ENCODE data around the gene IL1R2.

Gene IL1R2

GRCh38 chr2:101991721-101992145, at the start of gene IL1R2:
Gene IL1R2, plus strand, starts transcription at chr2:101991960. Its CDS starts 16,616 bp downstream, at chr2:102008576.
- no peak for DNase-seq

DNA sequence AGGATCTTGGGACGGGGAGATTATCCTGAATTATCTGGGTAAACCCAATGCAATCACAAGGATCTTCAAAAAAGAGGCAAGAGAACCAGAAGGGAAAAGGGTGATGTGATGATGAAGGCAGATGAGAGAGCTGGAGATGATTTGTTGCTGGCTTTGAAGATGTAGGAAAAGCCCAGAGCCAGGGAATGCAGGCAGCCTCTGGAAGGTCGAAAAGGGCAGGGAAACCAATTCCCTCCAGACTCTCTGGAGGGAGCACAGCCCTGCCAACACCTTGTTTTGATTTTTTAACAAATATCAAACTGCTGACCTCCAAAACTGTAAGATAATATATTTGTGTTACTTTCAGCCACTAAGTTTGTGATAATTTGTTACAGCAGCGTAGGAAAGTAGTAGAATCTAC, 48.9 kb upstream of the IL1R2 start:
- no peak for DNase-seq

DNA sequence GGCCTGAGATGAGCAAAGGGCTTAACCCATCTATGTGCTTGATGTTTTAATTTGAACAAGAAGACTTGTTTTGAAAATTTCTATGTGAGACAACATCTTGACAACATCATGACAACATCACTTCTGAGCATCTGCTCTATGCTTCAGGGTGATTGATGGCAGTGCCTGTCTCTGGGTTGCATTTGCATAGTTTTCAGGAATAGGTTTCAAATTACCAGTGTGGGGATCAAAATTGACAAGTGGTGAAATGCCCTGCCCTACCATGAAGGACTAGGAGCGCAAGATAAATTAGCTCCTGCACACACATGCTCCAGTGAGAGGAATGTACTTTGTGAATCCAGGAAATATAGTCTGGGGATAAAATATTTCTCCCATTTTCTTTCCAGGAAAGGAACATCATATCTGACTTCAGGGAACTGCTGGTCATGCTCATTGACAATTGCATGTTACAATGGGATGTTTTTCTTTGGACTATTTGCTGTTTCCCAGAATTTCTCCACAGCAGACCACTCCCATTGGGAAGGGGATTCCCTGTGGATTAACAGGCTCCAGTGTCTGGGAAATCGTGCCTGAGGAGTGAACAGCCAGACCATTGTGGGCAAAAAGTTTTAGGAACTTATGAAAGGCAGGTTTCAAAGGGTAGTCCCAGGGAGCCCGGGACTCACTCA, 45.3 kb upstream of the IL1R2 start:
- DNase-seq = no peak

GRCh38 chr2:101947374-101947773, 44.4 kb upstream of the IL1R2 start:
- no peak for DNase-seq

DNA sequence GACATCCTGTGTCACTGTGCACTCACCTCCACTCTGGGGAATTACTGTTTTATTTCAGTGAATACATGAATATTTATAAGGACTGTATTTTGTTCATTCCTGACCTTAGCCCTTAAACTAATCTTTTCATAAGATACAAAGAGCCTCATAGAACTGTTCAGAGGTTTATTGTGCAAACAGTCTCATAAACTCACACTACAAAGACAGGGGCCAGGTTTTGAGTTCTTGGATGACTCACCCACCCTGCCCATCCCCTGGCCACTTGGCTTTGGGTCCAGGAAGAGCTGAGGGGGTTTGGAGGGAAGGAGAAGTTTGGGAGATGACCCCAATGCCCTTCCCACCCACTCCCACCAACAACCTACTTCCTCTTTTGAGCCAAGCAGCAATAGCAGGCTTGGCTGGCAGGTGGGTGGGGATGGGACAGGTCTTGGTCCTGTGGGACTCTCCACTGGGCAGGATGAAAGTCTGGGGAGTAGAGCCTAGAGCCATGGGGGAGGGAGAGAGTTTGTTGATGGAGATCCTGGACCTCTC, 43.1 kb upstream of the IL1R2 start:
- DNase-seq = no peak

DNA sequence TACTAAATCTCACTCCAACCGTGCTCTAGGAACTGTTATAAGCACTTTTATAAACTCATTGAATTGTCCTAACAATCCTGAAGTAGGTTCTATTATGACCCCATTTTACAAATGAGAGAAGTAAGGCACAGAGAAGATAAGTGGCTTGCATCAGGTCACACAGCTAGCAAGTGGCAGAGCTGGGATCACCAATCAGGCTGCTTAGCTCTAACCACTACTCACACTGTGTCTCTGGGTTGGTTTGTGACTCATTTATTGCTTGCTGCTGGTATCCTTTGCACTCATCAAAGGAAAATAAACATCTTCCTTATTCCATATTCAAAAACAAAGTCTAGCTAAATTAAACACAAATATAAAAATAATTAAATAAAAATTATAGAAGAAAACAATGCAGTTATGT, 42.5 kb upstream of the IL1R2 start:
- no peak for DNase-seq

DNA sequence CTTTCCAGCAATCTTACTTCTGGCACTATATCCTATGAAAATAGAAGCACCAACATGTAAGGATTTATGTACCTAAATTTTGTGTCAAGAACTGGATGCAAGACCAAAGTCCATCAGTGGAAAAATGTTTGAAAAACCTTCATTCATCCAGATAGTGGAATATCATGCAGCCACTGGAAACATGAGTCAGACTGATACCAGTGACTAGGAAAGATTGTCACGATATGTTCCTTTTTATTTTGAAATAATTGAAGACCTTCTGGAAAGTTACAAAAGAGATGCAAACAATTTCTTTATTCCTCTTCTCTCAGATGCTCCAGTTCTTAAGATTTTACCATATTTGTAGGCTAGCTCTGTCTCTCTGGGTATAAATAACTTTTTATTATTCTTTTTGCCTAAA, 40.5 kb upstream of the IL1R2 start:
- DNase-seq = no peak

- DNase-seq = no peak
Observed at GRCh38 chr2:101952551-101952950, 39.2 kb upstream of the IL1R2 start.

DNA sequence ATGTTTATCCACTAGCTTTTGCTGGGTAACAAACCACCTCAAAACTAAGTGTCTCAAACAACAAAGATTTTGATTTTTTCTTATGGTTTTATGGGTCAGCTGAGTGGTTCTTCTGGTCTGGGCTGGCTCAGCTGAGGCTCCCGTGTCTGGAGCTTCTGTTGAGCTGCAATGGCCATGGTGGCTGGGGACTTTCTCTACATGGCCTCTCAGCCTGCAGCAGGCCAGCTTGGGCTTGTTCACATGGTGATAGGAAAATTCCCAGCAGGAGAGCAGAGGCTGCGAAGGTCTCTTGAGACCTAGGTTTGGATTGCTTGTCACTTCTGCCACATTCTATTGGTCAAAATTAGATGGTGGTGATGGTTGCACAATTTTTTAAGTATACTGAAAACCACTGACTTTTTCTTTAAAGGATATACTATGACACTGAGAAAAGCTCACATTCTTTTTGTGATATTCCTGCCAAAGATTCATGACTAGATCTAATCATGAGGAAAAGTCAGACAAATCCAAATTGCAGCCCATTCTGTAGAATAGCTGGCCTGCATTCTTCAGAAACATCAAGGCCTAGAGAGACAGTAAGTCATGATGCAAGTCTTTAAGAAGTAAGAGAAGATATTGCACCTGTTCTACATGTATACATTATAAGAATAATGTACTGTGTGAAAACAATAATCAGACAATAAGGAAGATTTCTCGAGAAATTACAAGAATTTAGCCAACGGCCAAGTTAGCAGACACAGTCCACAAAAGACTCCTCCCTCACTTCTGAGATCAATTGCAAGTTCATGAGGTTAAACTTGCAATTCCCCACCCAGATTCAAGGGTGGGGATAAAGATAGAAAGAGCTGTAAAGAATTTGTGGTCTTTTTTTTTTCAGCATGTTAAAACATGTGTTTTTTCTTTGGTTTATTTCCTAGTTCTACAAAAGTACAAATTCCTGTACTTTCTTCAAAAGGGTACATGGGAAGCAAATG, 35.0 kb upstream of the IL1R2 start:
- no peak for DNase-seq

- DNase-seq = no peak
Observed at GRCh38 chr2:101958061-101958460, 33.7 kb upstream of the IL1R2 start.

DNA sequence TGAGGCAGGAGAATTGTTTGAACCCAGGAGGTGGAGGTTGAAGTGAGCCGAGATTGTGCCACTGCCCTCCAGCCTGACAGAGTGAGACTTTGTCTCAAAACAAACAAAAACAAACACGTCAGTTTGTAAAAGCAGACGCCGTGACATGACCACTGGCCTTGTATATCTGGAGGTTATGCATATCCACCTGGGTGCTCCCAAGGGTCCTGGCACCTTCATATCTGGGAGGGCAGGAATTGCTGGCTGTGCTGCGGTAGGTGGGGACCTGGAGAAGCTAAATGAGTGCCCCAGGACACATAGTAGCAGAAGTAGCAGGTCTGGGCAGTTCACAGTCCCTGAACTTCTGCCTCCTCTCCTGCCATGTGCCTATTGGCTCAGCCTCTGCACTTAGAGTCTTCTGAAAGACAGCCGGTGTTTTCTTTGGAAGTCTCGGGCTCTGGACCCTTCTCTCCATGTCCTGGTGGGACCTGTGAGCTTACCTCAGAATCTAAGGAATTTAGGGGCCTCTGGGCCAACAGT, 30.9 kb upstream of the IL1R2 start:
- no peak for DNase-seq

DNA sequence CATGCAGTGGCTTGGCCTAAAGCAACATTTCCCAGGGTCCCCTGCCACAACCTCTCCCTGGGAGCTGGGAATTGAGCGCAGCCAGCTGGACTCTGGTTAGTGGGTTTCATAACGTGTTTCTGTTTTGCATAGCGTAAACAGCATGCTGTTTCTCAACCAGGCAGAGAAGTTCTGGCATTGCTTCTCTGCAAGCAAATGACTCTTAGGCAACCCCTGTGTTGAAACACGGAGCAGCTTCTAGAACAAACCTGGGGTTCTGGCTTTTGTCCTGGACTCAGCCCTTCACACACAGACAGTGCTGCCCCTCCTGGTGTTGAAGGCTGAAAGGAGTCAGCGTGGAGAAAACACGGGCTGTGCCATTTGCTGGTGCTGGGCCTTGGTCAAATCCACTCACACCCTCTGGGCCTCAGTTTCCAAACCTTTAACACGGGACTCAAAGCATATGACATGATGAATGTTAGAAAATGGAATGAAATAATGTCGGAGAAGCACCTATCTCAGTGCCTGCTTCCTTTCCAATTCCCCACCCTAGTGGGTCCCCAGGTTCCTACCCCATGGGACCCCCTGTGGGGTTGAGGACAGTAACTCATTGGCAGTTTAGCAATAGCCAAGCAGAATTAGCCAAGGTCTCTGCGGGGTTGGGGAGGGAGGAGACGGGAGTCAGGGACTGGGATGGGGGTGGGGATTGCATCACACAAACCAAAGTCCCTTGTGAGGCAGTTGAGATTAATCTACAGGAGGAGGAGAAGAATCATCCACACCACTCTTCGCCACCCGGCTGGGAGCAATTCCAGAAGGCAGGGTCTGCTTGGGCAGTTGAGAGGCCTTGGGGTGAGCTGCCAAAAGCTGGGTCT, 30.2 kb upstream of the IL1R2 start:
- no peak for DNase-seq

DNA sequence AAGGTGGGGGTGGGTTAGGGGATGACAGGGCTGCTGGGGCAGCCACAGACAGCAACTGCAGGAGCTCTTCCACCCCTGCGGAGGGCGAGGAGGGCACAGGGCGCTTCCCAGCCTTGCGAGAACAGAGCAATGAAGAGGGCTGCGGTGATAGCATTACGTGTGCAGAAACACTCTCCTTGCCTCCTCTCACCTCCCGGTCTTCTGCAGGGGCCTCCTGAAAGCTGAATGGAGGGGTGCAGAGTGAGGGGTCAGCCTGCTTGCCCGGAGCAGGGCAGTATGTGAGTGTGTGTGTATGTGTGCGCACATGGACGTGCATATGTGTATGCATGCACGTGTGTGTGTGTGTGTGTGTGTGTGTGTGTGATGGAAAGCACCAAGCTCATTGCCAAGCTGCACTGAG, 29.5 kb upstream of the IL1R2 start:
- DNase-seq = no peak

DNA sequence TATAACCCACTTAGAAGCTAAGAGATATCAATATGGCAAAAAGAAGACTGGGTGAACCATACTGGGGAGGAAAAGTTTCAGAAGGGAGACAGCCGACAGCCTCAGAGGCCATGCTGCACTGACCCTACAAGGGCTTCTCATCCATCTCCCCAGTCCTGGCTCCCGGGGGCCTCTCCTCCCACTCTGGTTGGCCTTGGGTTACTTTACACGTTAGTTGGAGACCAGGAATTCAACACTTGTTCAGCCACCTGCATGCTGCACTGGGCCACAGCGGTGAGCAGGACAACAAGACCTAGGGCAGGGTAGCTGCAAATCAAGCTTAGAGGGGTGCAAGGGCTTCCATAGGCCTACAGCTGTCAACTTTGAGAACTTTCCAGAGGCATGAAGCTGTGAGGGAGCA, 28.6 kb upstream of the IL1R2 start:
- no peak for DNase-seq

DNA sequence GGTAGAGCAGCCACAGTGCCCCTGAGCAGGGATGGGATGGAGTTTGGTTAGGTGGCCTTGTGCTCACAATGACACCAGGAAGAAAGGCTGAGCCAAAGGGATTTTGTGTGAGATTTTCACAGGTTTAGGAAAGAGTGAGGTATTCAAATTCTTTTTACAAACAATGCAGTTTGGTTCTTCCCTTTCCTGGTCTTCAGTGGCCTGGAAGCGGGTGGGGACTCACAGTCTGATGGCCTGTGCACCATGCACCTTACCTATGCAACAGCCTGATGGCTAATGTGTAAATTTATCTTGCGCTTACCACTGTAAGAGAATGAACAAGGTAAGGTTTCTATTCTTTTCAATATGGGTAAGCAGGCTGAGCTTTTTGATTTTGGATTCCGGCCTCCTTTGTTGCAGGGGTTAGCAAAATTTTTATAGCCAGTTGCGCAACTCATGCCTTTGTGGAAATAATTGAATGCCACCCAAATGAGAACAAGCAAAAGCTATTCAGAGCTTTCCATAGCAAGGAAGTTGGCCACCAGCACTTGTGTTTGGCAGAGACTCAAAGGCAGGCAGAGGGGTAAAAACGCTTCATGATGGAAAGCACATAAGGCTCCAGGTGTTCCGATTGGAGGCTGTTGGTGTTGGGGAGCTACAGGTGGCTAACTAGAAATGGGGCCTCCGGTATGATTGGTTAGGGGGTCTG, 23.8 kb upstream of the IL1R2 start:
- DNase-seq = no peak

DNA sequence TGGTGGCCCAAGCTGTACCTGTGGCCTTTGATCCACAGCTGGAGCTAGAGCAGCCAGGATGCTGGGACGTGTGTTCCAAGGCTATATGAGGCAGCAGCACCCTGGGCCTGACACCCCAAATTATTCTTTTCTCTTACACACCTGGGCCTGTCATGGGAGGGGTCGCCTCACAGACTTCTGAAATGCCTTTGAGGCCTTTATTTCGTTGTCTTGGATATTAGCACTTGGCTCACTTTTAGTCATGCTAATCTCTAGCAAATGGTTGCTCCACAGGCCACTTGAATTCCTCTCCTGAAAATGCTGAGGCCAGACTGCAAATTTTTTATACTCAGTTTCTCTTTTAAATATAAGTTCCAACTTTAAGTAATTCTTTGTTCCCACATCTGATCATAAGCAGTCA, 22.0 kb upstream of the IL1R2 start:
- DNase-seq = no peak

- no peak for DNase-seq
Observed at GRCh38 chr2:101970901-101971300, 20.9 kb upstream of the IL1R2 start.

- no peak for DNase-seq
Observed at GRCh38 chr2:101971836-101972235, 19.9 kb upstream of the IL1R2 start.

DNA sequence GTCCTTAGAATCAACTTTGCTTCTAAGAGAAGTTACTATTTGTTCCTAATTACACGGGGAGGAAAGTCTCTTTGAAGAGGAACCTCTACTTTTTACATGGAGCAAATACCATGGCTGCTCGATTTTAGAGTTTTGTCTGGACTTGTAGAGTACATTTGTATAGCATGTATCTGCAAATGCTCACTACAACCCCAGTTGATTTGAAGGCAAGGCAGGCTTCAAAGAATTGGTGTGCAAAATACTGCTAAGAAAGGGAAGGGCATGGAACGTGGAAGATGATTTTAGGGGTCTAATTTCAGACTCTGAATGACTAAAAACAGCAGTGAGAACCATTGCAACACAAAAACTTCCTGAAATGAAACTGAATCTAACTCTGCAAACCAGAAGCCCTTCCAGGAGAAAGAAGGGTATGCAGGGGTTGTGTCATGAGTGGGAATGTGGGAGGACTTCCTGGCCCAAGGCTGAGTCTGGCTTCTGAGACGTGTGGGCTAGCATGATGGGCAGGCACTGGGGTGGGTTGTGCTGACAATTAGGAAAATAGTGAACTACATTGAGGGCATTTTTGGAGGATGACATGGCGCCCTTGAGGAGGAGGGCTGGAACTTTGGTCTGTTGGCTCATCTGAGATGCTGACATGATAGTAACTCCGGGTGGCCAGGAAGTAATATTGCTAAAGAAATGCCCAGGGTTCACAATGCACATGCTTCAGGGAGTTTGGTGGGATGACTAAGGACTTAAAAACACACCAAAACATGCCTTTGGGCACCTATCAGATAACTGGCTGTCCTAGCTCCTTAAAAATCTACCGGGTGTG, 18.9 kb upstream of the IL1R2 start:
- peak; percentile 91 for DNase-seq

DNA sequence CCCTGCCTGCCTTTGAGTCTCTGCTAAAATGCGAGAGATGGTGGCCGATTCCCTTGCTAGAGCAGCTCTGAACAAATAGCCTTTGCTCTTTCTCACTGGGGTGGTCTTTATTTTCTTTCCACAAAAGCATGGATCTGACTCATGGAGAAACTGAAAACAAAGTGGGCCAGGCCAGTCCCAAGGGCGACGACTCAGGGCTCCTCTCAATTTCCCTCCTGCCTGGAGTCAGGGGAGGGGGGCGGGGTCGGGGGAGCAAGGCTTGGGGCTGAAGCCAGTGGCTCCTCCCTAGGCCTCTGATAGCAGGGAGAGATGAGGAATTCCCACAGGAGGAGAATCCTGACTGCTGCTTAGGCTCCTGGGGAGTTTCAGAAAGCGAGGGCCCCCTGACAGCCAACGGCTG, 17.1 kb upstream of the IL1R2 start:
- peak; percentile 27 for DNase-seq

GRCh38 chr2:101975171-101975870, 16.4 kb upstream of the IL1R2 start:
- no peak for DNase-seq

Measured in NCI-H226 (cell line).